ENCODE results near the gene SST.

- TF ChIP-seq POLR2A (IDR thresholded peaks at IDR 0.05; ENCODE audit: low read depth, low read length), result no peak
- no peak for TF ChIP-seq POLR2AphosphoS5 (IDR thresholded peaks at IDR 0.05; ENCODE audit: low read depth, low read length)
- no peak for TF ChIP-seq TAF1 (IDR thresholded peaks at IDR 0.05; ENCODE audit: borderline replicate concordance, low read depth, low read length)
Observed at GRCh38 chr3:187628169-187628568, 42.0 kb downstream of the SST start.
